GM19238 (cell line): Measurements from ENCODE around the gene PRADC1.
A peak's percentile ranks its signal among the peaks of the same experiment; 100 is the strongest.

Experiments used
- DNase-seq: peaks from one replicate; pipeline ENCODE4 v3.0.0; 2011; ENCODE audit warnings: low spot score; ENCODE audit not compliant: insufficient read length

The PRADC1 gene

GRCh38 chr2:73238149-73238548 is 5.1 kb upstream of the PRADC1 start:
- DNase-seq, result no peak

GRCh38 chr2:73237168-73237567 is 4.1 kb upstream of the PRADC1 start:
- no peak for DNase-seq

GRCh38 chr2:73235315-73236028 is 2.4 kb upstream of the PRADC1 start:
- no peak for DNase-seq

- DNase-seq, result peak; percentile 80
Measured at GRCh38 chr2:73233932-73234832, 1.1 kb upstream of the PRADC1 start, which contains the start of gene CCT7. TSS of gene CCT7 (plus strand) at chr2:73234308. CDS start at chr2:73234379, 71 bp downstream.

GRCh38 chr2:73232403-73233153 is 461 bp downstream of the PRADC1 start:
- no peak for DNase-seq

DNA sequence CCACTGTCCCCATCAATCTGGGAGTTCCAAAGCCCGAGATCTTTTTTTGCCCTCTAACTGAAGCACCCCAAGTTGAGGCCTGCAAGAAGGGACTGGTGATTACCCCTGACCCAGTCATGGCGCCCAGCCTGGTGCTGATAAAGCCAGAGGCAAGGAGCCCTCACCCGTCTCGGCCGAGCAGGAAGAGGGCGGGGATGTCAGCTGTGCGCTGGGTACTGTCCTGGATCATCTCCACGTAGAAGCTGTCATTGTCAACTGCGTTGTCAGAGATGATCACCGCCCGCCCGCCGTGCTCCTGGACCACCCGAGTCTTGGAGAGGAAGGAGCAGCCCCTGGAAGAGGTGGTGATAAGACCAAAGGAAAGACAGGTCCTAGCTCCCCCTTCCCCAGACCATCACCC is 4.4 kb downstream of the PRADC1 start:
- no peak for DNase-seq

DNA sequence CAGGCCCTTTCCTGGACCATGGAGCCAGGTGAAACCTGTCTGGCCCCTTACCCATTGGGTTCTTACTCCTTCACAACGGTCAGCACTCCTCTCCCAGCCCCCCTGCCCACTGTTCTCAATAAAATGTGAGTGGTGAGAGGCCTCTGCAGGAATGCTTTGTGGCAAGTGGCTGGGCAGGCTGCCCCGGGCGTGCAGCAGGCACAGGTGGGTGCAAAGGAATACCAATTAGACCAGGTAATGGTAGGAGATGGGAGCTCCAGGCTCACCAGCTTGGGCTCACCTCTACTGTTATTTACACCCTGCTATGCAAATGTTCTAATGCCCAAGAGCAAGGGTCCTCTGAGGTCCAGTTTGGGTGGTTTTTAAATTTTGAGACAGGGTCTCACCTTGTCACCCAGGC is 6.0 kb downstream of the PRADC1 start:
- no peak for DNase-seq

DNA sequence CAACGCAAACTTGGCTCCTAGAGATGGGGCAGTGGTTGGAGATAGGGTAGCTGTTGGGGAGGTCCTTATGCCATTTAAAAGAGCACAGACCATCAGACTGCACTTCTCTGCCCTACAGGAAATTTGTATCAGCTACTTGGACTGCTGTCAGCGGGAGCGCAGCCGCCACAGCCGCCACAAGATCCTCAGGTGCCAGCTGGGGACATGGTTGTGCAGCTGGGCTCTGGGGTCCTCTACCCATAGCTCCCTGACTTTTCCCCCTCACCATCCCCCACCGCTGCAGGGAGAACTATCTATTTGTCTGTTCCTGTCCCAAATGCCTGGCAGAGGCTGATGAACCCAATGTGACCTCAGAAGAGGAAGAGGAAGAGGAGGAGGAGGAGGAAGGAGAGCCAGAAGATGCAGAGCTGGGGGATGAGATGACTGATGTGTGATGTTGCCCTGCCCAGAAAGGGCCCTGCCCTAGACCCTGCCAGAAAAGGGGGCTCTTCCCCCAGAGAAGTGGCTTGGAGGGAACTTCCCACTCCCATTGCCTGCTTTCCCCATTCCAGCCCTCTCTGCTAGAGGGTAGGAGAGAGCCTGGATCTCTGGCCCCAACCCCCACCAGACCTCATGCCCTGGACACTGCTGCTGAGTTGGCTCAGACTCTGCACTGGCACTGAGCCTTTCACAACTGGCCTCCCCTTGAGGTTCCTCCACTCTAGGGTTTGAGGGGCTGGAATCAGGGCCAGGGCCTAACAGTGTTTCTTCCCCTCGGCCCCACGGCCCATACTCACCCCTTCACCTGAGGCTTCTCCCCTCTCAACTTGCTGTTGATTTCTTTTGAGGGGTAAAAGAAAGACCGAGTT is 7.3 kb downstream of the PRADC1 start:
- DNase-seq, result no peak

- no peak for DNase-seq
Measured at GRCh38 chr2:73223821-73224220, 9.2 kb downstream of the PRADC1 start.

DNA sequence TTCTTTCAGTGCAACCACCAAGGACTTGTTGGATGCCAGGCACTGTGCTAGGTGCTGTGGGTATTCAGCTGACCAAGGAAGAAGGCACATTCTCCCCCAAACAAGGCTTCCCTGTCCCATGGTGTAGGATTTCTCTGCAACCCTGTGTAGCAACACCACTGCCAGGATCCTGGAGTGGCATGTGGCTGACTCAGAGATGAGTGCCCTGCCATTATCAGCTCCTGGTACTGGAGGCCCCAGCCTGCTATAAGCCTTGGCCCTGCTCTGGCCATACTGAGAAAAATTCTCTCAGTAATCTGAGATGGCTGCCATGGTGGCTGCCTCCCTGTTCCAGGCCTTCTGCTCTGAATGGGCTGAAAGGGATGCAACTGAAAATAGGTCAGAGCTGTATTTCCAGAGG is 14.7 kb downstream of the PRADC1 start:
- DNase-seq, result no peak

GRCh38 chr2:73217826-73218225 is 15.2 kb downstream of the PRADC1 start:
- DNase-seq, result no peak

- DNase-seq, result no peak
Measured at GRCh38 chr2:73217160-73217559, 15.9 kb downstream of the PRADC1 start.

DNA sequence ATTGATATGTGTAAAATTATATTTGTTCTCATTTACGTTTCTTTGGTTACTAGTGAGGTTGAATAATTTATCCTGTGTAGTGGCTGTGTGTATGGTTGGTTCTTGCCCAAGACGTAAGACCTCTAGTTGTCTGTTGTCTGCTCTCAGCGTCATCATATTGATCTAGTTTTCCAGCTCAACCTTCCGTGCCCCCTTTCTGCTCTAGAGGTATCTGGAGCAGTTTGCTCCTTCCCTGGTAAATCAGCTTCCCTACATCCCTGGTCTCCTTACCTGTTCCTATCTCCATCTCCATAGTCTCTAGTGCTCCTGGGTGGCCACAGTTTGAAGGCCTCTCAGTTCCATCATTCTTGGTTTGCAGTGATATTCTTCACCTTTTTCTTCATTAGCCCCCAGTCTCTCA is 17.8 kb downstream of the PRADC1 start:
- no peak for DNase-seq

- DNase-seq, result peak; percentile 86
Measured at GRCh38 chr2:73214120-73215035, 18.7 kb downstream of the PRADC1 start, which contains the start of gene SMYD5. TSS of gene SMYD5 (plus strand) at chr2:73214245. CDS start at chr2:73214267, 22 bp downstream.

GRCh38 chr2:73212448-73213176 is 20.4 kb downstream of the PRADC1 start:
- DNase-seq, result peak; percentile 77

DNA sequence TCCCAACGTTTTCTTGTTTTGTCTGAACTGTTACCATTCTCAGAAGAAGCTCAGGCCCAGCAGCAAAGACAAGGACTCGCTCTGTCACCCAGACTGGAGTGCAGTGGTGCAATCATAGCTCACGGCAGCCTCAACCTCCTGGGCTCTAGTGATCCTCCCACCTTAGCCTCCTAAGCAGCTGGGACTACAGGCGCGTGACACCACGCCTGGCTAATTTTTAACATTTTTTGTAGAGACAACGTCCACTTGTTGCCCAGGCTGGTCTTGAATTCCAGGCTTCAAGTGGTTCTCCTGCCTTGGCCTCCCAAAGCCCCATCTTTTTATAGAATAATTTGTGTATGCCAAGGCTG is 21.0 kb downstream of the PRADC1 start:
- no peak for DNase-seq

GRCh38 chr2:73210696-73211095 is 22.3 kb downstream of the PRADC1 start:
- no peak for DNase-seq

DNA sequence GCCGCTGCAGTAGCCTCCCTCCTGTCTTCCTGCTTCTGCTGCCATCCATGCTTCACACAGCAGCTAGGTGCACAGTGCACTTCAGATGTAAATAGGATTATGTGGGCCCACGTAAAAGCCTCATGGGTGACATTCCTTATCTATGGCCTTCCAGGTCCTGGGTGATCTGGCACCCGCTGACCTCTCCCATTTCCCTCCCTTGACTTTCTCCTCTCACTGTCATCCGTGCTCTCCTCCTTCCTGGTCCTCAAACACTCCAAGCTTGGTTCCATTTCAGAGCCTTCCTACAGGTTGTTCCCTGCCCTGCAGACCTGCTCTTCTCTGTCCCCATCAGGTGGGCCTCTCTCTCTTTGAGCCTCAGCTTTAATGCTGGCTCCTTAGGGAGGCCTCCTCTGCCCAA is 23.0 kb downstream of the PRADC1 start:
- DNase-seq, result no peak

GRCh38 chr2:73208258-73208657 is 24.8 kb downstream of the PRADC1 start:
- no peak for DNase-seq
